Activated B cell treated with CpG ODN at 0.5 μM for 24 hours (primary cell): Measurements from ENCODE around the gene MAP3K2. TPM values are rescaled to one million over a fixed set of nuclear protein-coding genes. Genes with fewer than 3 reads are reported as not detected.

Experiments
- ATAC-seq: fragments of 200-7000 bp; cut with Tn5 transposase; one replicate; pipeline ENCODE4 v1.10.0; 2021; ENCODE audit warnings: low read depth, mild to moderate bottlenecking, moderate library complexity
- CTCF ChIA-PET: fragments of 350-600 bp; sonication (Branson Sonifier 250); formaldehyde crosslinking; loops from one replicate; lab custom pipeline; 2021; ENCODE audit warnings: antibody characterized with exemption; lab: Charles Lee
- POLR2A ChIA-PET: fragments of 350-600 bp; sonication (Branson Sonifier 250); formaldehyde crosslinking; loops from one replicate; lab custom pipeline; 2021; ENCODE audit warnings: antibody characterized with exemption; lab: Charles Lee
- DNase-seq: peaks from one replicate; pipeline ENCODE4 v3.0.0; 2022
- H3K27ac Mint-ChIP-seq: one replicate; pipeline ENCODE4 v1.8.0; 2020; ENCODE audit warnings: mixed read lengths
- H3K27me3 Mint-ChIP-seq: one replicate; pipeline ENCODE4 v1.8.0; 2021; ENCODE audit warnings: mixed read lengths
- H3K36me3 Mint-ChIP-seq: one replicate; pipeline ENCODE4 v1.8.0; 2021; ENCODE audit warnings: low read depth, mixed read lengths
- H3K4me1 Mint-ChIP-seq: one replicate; pipeline ENCODE4 v1.8.0; 2021; ENCODE audit warnings: mixed read lengths
- H3K4me3 Mint-ChIP-seq: one replicate; pipeline ENCODE4 v1.8.0; 2020; ENCODE audit warnings: mild to moderate bottlenecking, mixed read lengths
- H3K9me3 Mint-ChIP-seq: one replicate; pipeline ENCODE4 v1.8.0; 2020; ENCODE audit warnings: mixed read lengths
- CTCF ChIP-seq: fragments of 200-600 bp; IDR thresholded peaks from one replicate; pipeline ENCODE4 v1.8.0; 2022; ENCODE audit warnings: antibody characterized with exemption, mild to moderate bottlenecking
- intact Hi-C: fragments of 100-400 bp; cut with micrococcal nuclease; formaldehyde crosslinking; loops from one replicate; pipeline ENCODE4 v1.15.1; 2024
- total RNA-seq: library from RNA; stranded (reverse); gene quantifications from 2 replicates; pipeline ENCODE4 v1.2.3, GENCODE V29; 2022

Gene MAP3K2
- total RNA-seq, 1 donor from 2014 or later, result 77.7 TPM

- Mint-ChIP-seq H3K9me3 (no peaks in the 10 kb centered on the region), H3K4me3 (peak overlapping the region; percentile 97), H3K27me3 (no peaks in the 10 kb centered on the region), H3K4me1 (peaks cover 25% of the 10 kb centered on the region), H3K27ac (peak overlapping the region; percentile 95), H3K36me3 (peaks cover 47% of the 10 kb centered on the region)
- no peak for ATAC-seq
- CTCF ChIA-PET, result interaction anchor here (0.9 to 1.4 kb wide), 3 partner anchors 122 to 186 kb away, joined by 3 to 10 read pairs (median 3); no protein-coding TSS in a partner anchor
- no peak for TF ChIP-seq CTCF
- intact Hi-C loops, result loop anchor here (1.0 to 10.0 kb wide), 4 partner anchors 212 to 734 kb away; partner anchors contain the start of genes POLR2D and SAP130
- DNase-seq, result no peak
- POLR2A ChIA-PET, result interaction anchor here (0.6 to 1.9 kb wide), 10 partner anchors 8 to 798 kb away, joined by 3 to 22 read pairs (median 6); partner anchors contain the start of genes IWS1, SAP130 and UGGT1
Measured at GRCh38 chr2:127293386-127293747, 94.4 kb downstream of the MAP3K2 start.

GRCh38 chr2:127288274-127288673, 99.5 kb downstream of the MAP3K2 start:
- Mint-ChIP-seq H3K9me3 (no peaks in the 10 kb centered on the region), H3K4me1 (peaks cover 18% of the 10 kb centered on the region), H3K4me3 (no peak overlapping the region), H3K27ac (no peak overlapping the region), H3K36me3 (peaks cover 88% of the 10 kb centered on the region), H3K27me3 (no peaks in the 10 kb centered on the region)
- ChIA-PET CTCF (no interaction called here), POLR2A (no interaction called here)
- no peak for TF ChIP-seq CTCF
- intact Hi-C loops, result no loop called here
- no peak for ATAC-seq
- no peak for DNase-seq

GRCh38 chr2:127283275-127283674, 104.5 kb downstream of the MAP3K2 start:
- Mint-ChIP-seq H3K27me3 (no peaks in the 10 kb centered on the region), H3K36me3 (peaks cover 95% of the 10 kb centered on the region), H3K4me1 (peaks cover 24% of the 10 kb centered on the region), H3K4me3 (no peak overlapping the region), H3K27ac (no peak overlapping the region), H3K9me3 (no peaks in the 10 kb centered on the region)
- intact Hi-C loops, result no loop called here
- ATAC-seq, result no peak
- POLR2A ChIA-PET, result interaction anchor here (0.5 kb wide), 1 partner anchor 23 kb away, joined by 5 read pairs; no protein-coding TSS in a partner anchor
- CTCF ChIA-PET, result no interaction called here
- no peak for DNase-seq
- TF ChIP-seq CTCF, result no peak

GRCh38 chr2:127280693-127281092, 107.1 kb downstream of the MAP3K2 start:
- H3K27me3 Mint-ChIP-seq, result no peaks in the 10 kb centered on the region
- no peak overlapping the region for H3K4me3 Mint-ChIP-seq
- ChIA-PET POLR2A (no interaction called here), CTCF (interaction anchor here (1.1 kb wide), 1 partner anchor 213 kb away, joined by 3 read pairs; no protein-coding TSS in a partner anchor)
- H3K9me3 Mint-ChIP-seq, result no peaks in the 10 kb centered on the region
- no peak overlapping the region for H3K27ac Mint-ChIP-seq
- TF ChIP-seq CTCF, result no peak
- H3K36me3 Mint-ChIP-seq, result peaks cover 95% of the 10 kb centered on the region
- intact Hi-C loops, result no loop called here
- ATAC-seq (no peak), DNase-seq (no peak)
- H3K4me1 Mint-ChIP-seq, result peaks cover 35% of the 10 kb centered on the region

- ChIA-PET POLR2A (interaction anchor here (1.1 kb wide), 1 partner anchor 14 kb away, joined by 3 read pairs; the partner anchor contains the start of gene ERCC3), CTCF (interaction anchor here (1.6 kb wide), 1 partner anchor 199 kb away, joined by 5 read pairs; no protein-coding TSS in a partner anchor)
- H3K4me1 Mint-ChIP-seq, result peaks cover 35% of the 10 kb centered on the region
- intact Hi-C loops, result loop anchor here (5.0 kb wide), 1 partner anchor 198 kb away; no protein-coding TSS in a partner anchor
- DNase-seq (no peak), ATAC-seq (no peak)
- peaks cover 96% of the 10 kb centered on the region for H3K36me3 Mint-ChIP-seq
- H3K27me3 Mint-ChIP-seq, result no peaks in the 10 kb centered on the region
- H3K27ac Mint-ChIP-seq, result no peak overlapping the region
- TF ChIP-seq CTCF, result no peak
- H3K9me3 Mint-ChIP-seq, result no peaks in the 10 kb centered on the region
- no peak overlapping the region for H3K4me3 Mint-ChIP-seq
Measured at GRCh38 chr2:127279781-127280180, 108.0 kb downstream of the MAP3K2 start.
